CD14-positive monocyte (primary cell): ENCODE data around the gene RGS17. TPM values are rescaled to one million over a fixed set of nuclear protein-coding genes. Genes with fewer than 3 reads are reported as not detected.

Experiments used
- DNase-seq, 3 donors: peaks; one replicate each; pipeline ENCODE4 v3.0.0-alpha.2; 2011 to 2022
- H2AFZ ChIP-seq: 2 replicates; pipeline ENCODE4 v1.6.0; 2012; ENCODE audit warnings: mild to moderate bottlenecking, low read depth, low read length, inconsistent platforms; ENCODE audit not compliant: insufficient read depth, poor library complexity, severe bottlenecking
- H3K27ac ChIP-seq, 2 donors: 1 replicate in 1 of 2; 2 replicates in 1 of 2; pipeline ENCODE4 v1.5.1; 2012 to 2013; ENCODE audit warnings: low read length in 2 of 2, control low read depth in 1 of 2, inconsistent platforms in 1 of 2, low read depth in 1 of 2, mild to moderate bottlenecking in 1 of 2
- H3K27me3 ChIP-seq, 2 donors: one replicate each; pipeline versions ENCODE4 v1.6.0 to v1.6.1; 2011 to 2013; ENCODE audit warnings: low read length in 2 of 2; ENCODE audit not compliant: control insufficient read depth in 2 of 2, insufficient read depth in 2 of 2
- H3K36me3 ChIP-seq, 2 donors: replicated peaks in 1 of 2; 1 replicate in 1 of 2; 2 replicates in 1 of 2; pipeline versions ENCODE4 v1.5.1 to v1.6.1; 2012 to 2013; ENCODE audit warnings: low read length in 2 of 2, control low read depth in 1 of 2, inconsistent platforms in 1 of 2, mild to moderate bottlenecking in 1 of 2; ENCODE audit not compliant: insufficient read depth in 2 of 2, control insufficient read depth in 1 of 2
- H3K4me1 ChIP-seq, 2 donors: 1 replicate in 1 of 2; 2 replicates in 1 of 2; pipeline versions ENCODE4 v1.5.1 to v1.6.1; 2012 to 2013; ENCODE audit warnings: low read length in 2 of 2, control low read depth in 1 of 2, inconsistent platforms in 1 of 2, mild to moderate bottlenecking in 1 of 2, moderate library complexity in 1 of 2; ENCODE audit not compliant: insufficient read depth in 2 of 2, control insufficient read depth in 1 of 2
- H3K4me2 ChIP-seq: replicated peaks from 2 replicates; pipeline ENCODE3; 2012; ENCODE audit warnings: low read length, moderate library complexity, mild to moderate bottlenecking; ENCODE audit not compliant: poor library complexity, severe bottlenecking; ENCODE audit errors: extremely low read depth
- H3K4me3 ChIP-seq, 3 experiments: fragments of 200-600 bp in 1 of 3; sonication (generic) in 1 of 3; replicated peaks in 1 of 3; 1 replicate in 2 of 3; 2 replicates in 1 of 3; pipeline ENCODE4 v1.5.1; 2011 to 2013; ENCODE audit warnings: low read length in 3 of 3, mild to moderate bottlenecking in 3 of 3, control low read depth in 2 of 3, low read depth in 2 of 3, inconsistent platforms in 1 of 3, moderate library complexity in 1 of 3
- H3K79me2 ChIP-seq: 2 replicates; pipeline ENCODE4 v1.6.0; 2012; ENCODE audit warnings: mild to moderate bottlenecking, control low read depth, inconsistent platforms, low read length, moderate library complexity; ENCODE audit not compliant: insufficient read depth
- H3K9ac ChIP-seq: 2 replicates; pipeline ENCODE4 v1.6.0; 2017; ENCODE audit warnings: low read length, mild to moderate bottlenecking; ENCODE audit not compliant: insufficient read depth, poor library complexity, severe bottlenecking
- H3K9me3 ChIP-seq, 2 donors: replicated peaks in 1 of 2; 1 replicate in 1 of 2; 2 replicates in 1 of 2; pipeline versions ENCODE4 v1.5.1 to v1.6.1; 2012 to 2013; ENCODE audit warnings: low read length in 2 of 2, control low read depth in 1 of 2; ENCODE audit not compliant: control insufficient read depth in 1 of 2, insufficient read depth in 1 of 2
- H4K20me1 ChIP-seq: 2 replicates; pipeline ENCODE4 v1.6.0; 2012; ENCODE audit warnings: mild to moderate bottlenecking, low read length, control low read depth, moderate library complexity; ENCODE audit not compliant: insufficient read depth
- H3K27ac Mint-ChIP-seq, 7 donors: one replicate each; pipeline ENCODE4 v1.8.0; 2020; ENCODE audit warnings: mild to moderate bottlenecking in 7 of 7, mixed read lengths in 7 of 7, moderate library complexity in 6 of 7, inconsistent platforms in 2 of 7
- H3K27me3 Mint-ChIP-seq, 3 donors: one replicate each; pipeline ENCODE4 v1.8.0; 2021 to 2022; ENCODE audit warnings: low read depth in 3 of 3, mild to moderate bottlenecking in 3 of 3, mixed read lengths in 3 of 3, moderate library complexity in 3 of 3, inconsistent platforms in 1 of 3
- H3K36me3 Mint-ChIP-seq, 2 donors: one replicate each; pipeline ENCODE4 v1.8.0; 2020; ENCODE audit warnings: mixed read lengths in 2 of 2, inconsistent platforms in 1 of 2, mild to moderate bottlenecking in 1 of 2
- H3K4me1 Mint-ChIP-seq: one replicate; pipeline ENCODE4 v1.8.0; 2020; ENCODE audit warnings: mild to moderate bottlenecking, mixed read lengths
- H3K4me3 Mint-ChIP-seq, 2 donors: one replicate each; pipeline ENCODE4 v1.8.0; 2020; ENCODE audit warnings: mild to moderate bottlenecking in 2 of 2, mixed read lengths in 2 of 2, moderate library complexity in 1 of 2
- H3K9me3 Mint-ChIP-seq, 7 donors: one replicate each; pipeline ENCODE4 v1.8.0; 2020 to 2022; ENCODE audit warnings: mixed read lengths in 7 of 7, mild to moderate bottlenecking in 6 of 7, moderate library complexity in 6 of 7, inconsistent platforms in 2 of 7
- WGBS: methylation state at CpG from one replicate; pipeline ENCODE4 v1.1.5; 2013; ENCODE audit warnings: missing lambda C conversion rate; ENCODE audit not compliant: insufficient coverage; 5-methylcytosine and 5-hydroxymethylcytosine counted together
- intact Hi-C, 2 donors: fragments of 100-400 bp; cut with micrococcal nuclease; formaldehyde crosslinking; loops; one replicate each; pipeline versions ENCODE4 v1.15.0 to v1.15.1; 2023
- polyA plus RNA-seq, 3 donors: library from polyadenylated mRNA; depleted of rRNA in 1 of 3; unstranded in 2 of 3; stranded (reverse) in 1 of 3; fragments of 300-500 nt in 2 of 3; fragments of >200 nt in 1 of 3; fragmentation: Illumina TruSeq in 2 of 3; gene quantifications; 1 replicate in 2 of 3; 2 replicates in 1 of 3; pipeline ENCODE4 v1.2.3, GENCODE V29; 2012 to 2021
- TF ChIP-seq, protein P1 (sequence below): fragments of 200-600 bp; IDR thresholded peaks from one replicate; pipeline ENCODE4 v1.8.0; 2022; ENCODE audit warnings: antibody characterized with exemption, mild to moderate bottlenecking

The RGS17 gene
- polyA plus RNA-seq, 3 donors = not detected

DNA sequence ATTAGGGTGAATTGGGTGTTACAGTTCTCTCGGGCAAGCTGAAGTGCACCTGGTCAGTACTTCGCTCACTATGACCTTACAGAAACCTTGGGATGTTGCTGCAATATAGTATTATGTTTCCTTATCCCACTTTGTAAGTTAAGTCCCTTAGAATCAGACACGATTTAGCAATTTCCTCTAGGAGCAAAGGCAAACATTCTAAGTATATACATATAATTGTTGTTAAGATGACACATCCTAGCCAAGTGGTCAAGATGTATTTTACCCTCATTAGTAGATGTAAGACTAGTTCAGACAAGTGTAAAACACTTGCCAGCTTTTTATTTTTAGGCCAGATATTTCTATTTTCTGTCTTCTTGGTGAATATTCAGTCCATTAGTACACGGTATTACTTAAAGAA lies 31.1 kb upstream of the RGS17 start:
- TF ChIP-seq, protein P1, sequence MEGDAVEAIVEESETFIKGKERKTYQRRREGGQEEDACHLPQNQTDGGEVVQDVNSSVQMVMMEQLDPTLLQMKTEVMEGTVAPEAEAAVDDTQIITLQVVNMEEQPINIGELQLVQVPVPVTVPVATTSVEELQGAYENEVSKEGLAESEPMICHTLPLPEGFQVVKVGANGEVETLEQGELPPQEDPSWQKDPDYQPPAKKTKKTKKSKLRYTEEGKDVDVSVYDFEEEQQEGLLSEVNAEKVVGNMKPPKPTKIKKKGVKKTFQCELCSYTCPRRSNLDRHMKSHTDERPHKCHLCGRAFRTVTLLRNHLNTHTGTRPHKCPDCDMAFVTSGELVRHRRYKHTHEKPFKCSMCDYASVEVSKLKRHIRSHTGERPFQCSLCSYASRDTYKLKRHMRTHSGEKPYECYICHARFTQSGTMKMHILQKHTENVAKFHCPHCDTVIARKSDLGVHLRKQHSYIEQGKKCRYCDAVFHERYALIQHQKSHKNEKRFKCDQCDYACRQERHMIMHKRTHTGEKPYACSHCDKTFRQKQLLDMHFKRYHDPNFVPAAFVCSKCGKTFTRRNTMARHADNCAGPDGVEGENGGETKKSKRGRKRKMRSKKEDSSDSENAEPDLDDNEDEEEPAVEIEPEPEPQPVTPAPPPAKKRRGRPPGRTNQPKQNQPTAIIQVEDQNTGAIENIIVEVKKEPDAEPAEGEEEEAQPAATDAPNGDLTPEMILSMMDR = no peak
- Histone ChIP-seq H3K79me2 (no peaks in the 10 kb centered on the region), H3K9me3 (no peaks in the 10 kb centered on the region), H3K27me3 (no peaks in the 10 kb centered on the region), H3K27ac (no peak overlapping the region), H2AFZ (no peak overlapping the region), H4K20me1 (no peaks in the 10 kb centered on the region), H3K4me1 (no peaks in the 10 kb centered on the region), H3K4me3 (no peak overlapping the region), H3K4me2 (no peak overlapping the region), H3K36me3 (no peaks in the 10 kb centered on the region), H3K9ac (no peak overlapping the region)
- WGBS = 100% methylated on average over 1 of the region's 4 CpGs
- no peaks in the 10 kb centered on the region for H3K27me3 Mint-ChIP-seq
- H3K36me3 Mint-ChIP-seq = no peaks in the 10 kb centered on the region
- H3K9me3 Mint-ChIP-seq = peaks cover 0 to 10% (median 4%) of the 10 kb centered on the region in 7 donors
- intact Hi-C loops = no loop called here
- no peak overlapping the region for H3K27ac Mint-ChIP-seq
- H3K4me1 Mint-ChIP-seq = no peaks in the 10 kb centered on the region
- no peak for DNase-seq
- no peak overlapping the region for H3K4me3 Mint-ChIP-seq

DNA sequence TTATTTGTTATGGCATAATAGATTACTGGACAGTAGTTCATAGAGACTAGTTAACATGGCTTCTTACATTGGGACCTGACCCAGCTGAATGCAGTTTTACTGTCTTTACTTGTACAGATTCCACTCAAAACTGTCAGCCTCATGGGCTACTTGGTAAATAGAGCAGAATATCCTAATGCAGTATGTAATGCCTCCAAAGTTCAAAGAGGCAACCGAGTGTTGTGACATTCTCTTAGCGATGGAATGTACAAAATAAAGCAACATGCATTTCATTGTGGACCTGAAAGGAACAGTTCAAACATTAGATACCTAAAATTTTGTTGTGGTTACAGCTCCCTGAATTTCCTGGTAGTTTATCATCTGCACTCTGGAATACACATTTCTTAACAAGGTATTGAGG lies 29.1 kb upstream of the RGS17 start:
- no peaks in the 10 kb centered on the region for H3K36me3 Mint-ChIP-seq
- peaks cover 0 to 10% (median 5%) of the 10 kb centered on the region in 7 donors for H3K9me3 Mint-ChIP-seq
- H3K9me3 ChIP-seq = no peaks in the 10 kb centered on the region
- intact Hi-C loops = no loop called here
- H3K36me3 ChIP-seq = no peaks in the 10 kb centered on the region
- WGBS = 83% methylated on average over 2 of the region's 2 CpGs
- no peak overlapping the region for H3K4me3 ChIP-seq
- H4K20me1 ChIP-seq = no peaks in the 10 kb centered on the region
- H3K4me1 ChIP-seq = no peaks in the 10 kb centered on the region
- no peaks in the 10 kb centered on the region for H3K27me3 ChIP-seq
- H3K4me2 ChIP-seq = no peak overlapping the region
- no peak overlapping the region for H3K9ac ChIP-seq
- no peak overlapping the region for H3K4me3 Mint-ChIP-seq
- no peak overlapping the region for H3K27ac Mint-ChIP-seq
- H2AFZ ChIP-seq = no peak overlapping the region
- H3K27ac ChIP-seq = no peak overlapping the region
- TF ChIP-seq, protein P1 = no peak
- H3K4me1 Mint-ChIP-seq = no peaks in the 10 kb centered on the region
- peaks cover 0 to 1% (median 0%) of the 10 kb centered on the region in 3 donors for H3K27me3 Mint-ChIP-seq
- no peaks in the 10 kb centered on the region for H3K79me2 ChIP-seq
- no peak for DNase-seq
